ENCODE data around the gene FBXL12.
"Not testable (repeated sequence)": the region's sequence is repeated elsewhere in the genome, so short reads cannot be mapped to it uniquely, and the experiment has no call there.

The FBXL12 gene, protein sequence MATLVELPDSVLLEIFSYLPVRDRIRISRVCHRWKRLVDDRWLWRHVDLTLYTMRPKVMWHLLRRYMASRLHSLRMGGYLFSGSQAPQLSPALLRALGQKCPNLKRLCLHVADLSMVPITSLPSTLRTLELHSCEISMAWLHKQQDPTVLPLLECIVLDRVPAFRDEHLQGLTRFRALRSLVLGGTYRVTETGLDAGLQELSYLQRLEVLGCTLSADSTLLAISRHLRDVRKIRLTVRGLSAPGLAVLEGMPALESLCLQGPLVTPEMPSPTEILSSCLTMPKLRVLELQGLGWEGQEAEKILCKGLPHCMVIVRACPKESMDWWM
- total RNA-seq: 11.0 to 26.1 (median 17.1) reads per million in 17 experiments

DNA sequence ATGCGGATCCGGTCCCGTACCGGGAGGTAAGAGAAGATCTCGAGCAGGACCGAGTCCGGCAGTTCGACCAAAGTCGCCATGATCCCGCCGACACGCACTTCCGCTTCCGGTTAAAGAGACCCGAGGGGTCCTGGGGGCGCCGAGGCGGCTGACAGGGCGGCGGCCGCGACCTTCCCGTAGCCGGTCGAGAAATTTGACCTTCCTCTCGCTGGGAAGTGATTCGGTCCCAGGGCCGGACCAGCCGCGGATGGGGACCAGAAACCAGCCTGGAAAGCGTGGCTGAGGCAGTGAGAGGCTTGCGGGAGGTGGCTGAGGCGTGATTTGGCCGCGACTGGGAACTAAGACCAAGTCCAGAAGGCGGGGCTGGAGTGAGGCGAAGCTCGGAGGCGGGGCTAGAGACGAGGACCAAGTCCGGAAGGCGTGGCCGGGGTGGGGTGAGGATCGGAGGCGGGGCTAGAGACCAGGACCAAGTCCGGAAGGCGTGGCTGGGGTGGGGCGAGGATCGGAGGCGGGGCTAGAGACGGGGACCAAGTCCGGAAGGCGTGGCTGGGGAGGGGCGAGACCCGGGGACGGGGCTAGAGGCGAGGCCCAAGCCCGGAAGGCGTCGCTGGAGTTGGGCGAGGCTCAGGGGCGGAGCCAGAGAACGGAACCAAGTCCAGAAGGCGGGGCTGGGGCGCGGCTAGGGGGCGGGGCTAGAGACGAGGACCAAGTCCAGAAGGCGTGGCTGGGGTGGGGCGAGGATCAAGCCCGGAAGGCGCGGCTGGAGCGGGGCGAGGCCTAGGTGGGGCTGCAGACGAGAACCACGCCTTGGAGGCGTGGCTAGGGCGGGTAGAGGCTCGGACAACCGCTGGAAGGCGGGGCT lies at the start of gene FBXL12:
FBXL12 (minus strand) TSS at position 346 of the 862 bp plus-strand sequence; CDS start at position 80, 266 bp downstream.
- DNase-seq: peak; percentile 100

DNA sequence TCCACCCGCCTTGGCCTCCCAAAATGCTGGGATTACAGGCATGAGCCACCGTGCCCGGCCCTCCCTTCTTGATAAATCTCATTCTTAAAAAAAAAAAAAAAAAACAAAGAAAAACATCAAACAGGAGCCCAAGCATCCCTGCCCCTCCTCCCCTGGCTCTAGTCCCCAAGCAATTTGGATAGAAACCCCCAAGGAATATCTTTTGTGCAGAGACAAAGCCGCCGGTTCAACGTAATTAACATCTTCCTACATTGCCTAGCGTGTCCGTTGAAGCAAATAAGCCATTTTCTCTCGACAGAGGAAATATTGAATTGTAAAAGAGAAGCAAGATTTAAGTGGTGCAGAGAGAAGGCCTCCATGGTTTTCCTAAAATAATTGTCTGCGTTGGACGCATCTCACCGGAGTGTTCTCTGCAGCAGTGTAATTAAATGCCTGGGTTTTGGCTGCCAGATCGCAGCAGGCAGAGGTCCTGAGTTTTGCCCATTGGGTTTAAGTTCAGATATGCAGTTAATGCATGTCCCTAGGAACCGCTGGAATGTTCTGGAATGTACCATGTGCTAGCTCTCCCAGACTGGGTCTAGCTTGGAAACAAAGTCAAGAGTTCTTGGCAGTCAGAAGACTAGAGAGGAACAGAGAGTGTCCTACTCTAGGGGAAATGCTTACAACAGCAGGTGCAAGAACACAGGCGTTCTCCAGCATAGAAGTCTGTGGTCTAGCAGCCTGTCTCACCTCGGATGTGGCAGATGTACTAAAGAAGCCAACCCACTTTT lies 47.0 kb upstream of the FBXL12 start:
- DNase-seq: no peak

DNA sequence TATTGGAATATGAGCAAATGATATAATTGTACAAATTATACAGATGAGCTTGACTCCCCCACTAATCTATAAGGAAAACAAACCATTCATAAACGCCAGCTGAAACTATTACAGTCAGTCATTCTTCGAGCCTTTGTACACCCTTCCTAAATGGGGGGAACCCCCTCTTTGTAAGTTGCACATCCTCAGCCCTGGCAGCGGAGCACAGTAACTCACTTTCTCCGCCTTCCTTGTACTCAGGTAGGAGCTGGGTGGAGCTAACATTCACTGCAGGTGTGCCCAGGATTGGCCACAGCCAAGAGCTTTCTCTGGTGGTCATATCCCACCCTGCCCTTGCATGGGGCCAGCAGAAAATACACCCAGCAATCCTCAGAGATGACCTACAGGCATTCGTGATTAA lies 44.9 kb upstream of the FBXL12 start:
- DNase-seq: no peak

DNA sequence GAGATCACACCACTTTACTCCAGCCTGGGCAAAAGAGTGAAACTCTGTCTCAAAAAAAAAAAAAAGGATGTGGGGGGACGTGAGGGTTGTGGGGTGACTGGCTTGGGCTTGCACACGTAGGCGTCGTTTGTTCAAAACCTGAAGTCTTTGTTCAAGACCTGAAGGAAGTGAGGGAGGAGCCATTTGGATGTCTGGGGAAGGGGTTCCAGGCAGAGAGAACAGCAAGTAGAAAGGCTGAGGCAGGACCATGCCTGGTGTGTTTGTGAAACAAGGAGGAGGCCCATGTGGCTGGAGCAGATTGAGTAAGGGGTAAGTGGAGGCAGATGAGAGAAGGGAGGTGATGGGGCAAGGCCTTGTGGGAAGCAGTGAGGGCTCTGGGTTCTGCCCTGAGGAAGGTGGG lies 44.1 kb upstream of the FBXL12 start:
- DNase-seq: no peak

DNA sequence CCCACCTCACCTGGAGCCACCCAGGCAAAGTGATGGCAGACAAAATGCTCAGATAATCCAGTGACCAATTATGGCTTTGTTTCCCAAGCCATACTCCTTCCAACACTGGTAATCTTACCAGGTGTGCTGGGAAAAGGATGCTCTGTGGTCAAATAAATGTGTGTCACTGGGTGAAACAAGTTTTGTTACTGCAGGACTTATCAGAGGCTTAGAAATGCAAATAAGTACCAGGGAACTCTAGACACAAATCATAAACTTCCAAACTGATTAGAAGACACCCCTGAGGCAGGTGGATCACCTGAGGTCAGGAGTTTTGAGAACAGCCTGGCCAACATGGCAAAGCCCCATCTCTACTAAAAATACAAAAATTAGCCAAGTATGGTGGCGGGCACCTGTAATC lies 42.6 kb upstream of the FBXL12 start:
- DNase-seq: no peak

DNA sequence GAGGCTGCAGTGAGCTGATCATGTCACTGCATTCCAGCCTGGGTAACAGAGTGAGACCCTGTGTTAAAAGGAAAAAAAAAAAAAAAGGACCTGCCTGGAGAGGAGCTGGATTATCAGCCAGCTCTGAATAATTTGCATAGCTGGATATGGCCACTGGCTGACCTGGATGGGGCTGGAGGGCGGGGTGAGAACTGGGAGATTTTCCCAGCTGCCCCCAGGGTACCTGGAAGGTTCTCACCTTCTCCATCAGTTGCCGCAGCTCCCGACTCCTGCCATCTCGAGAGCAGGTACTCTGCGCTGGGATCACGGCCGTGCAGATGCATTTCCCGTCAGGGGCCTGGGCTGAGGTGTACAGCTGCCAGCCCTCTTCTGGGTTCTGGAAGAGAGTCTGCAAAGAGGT lies 41.5 kb upstream of the FBXL12 start:
- DNase-seq: no peak

DNA sequence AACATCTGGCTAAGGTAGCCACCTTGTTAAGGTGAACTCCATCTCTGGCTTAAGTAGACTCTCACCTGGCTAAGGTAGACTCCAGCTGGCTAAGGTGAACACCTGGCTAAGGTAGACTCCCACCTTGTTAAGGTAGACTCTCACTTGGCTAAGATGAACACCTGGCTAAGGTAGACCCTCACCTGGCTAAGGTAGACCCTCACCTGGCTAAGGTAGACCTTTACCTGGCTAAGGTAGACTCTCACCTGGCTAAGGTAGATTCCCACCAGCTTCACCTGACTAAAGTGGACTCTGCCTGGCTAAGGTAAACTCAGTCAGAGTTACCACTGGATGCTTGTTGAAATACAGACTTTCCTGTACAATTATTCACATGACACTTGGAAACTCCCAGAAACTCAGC lies 39.9 kb upstream of the FBXL12 start:
- DNase-seq: peak in 1 of 4 experiments; percentile 8

DNA sequence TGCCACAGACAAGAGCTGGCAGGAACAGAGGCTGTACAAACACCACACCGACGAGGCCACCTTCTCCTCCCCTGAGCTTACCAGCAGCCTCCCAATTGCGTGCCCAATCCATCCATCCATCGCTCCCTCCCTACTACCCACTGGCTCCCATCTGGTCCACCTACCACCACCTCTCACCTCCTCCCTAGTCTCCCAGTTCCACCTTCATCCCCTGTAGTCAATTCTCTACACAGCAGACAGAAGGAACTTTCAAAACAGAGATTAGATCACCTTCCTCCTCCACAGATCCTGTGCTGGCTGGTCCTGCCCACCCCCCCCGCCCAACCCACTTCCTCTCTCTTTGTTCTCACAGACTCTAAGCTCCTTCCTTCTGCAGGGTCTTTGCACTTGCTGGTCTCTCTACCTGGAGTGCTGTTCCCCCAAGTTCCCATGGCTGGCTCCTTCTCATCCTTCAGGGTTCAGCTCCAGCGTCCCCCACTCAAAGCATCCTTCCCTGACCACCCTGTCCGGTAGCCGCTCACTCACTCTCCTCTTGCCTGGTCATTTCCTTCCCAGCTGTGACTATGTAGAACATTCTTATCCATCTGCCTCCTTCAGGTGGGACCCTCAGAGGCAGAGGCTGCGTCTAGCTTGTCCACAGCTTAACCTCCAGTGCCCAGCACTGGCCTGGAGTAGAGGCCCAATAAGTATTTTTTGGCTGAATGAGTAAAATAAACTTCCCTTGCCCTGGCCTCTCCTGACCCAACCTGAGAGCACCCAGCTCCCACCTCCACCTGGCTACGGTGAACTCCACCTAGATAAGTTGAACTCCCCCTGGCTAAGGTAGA lies 39.3 kb upstream of the FBXL12 start:
- DNase-seq: peak; percentile 4 to 47 (median 32)

DNA sequence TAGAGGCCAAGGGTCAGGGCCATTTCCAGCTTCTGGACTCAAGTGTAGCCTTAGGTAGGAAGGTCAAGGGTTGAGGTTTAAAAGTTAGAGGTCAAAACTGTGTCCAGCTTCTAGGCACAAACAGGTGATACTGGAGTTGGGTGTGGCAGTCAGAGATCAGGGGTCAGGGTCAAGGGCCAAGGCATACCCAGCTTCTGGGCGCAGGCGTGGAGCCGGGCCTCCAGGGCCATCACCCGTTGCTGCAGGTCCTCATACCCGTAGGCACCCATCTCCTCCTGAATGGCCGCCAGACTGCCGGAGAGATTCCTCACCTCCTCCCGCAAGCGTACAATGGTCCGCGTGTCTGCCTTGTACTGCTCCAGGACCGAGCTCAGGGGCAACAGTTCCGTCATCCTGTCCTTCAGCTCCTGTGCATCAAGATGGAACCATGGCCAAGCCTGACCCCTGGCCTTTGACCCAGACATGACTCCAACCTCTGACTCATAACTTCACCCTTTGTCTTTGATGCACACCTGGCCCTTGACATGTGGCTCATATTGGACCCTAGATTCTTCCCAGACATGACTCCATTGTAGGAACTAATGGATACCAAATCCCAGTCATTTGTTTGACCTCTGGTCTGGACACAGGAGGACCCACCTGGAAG lies 38.3 kb upstream of the FBXL12 start:
- no peak for DNase-seq

DNA sequence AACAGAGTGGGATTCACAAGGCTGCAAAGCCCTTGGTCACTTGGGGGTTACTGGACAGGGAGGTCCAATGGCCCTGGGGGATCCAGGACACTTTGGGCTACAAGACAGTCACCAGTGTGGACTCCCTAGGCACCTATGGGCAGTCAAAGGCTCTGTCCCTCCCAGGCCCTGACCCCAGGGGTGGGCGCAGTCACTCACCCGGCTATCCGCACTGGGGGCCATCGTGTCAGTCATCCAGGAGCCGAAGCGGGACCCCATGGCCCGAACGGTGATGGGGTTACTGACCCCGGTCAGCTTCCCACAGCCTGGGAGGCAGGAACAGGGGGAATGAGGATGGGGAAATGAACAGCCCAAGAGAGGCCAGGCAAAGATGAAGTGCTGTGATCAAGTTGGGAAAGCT lies 37.7 kb upstream of the FBXL12 start:
- DNase-seq: no peak

DNA sequence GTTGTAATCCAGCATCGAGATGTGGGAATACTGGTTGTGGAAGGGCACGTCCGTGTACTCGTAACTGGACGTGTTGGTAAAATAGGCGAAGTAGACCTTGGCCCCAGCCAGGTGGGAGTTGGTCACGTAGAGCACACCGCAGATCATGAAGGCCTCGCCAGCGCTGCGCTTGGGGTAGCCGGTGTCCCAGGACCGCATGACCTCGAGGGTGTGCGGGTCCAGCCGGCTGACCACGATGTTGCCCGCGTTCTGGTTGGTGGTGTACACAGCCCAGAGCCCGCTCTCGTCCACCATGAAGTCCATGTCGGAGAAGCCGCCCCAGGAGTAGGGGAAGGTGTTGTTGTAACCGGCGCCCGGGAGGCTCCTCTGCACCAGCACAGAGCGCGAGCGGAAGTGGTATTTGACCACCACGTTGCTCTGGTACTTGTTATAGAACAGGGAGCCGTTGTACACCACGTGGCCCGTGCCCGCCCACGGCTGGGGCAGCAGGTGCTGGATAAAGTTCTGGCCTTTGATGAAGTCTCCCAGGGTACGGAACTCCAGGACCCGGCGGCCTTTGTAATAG lies 35.5 kb upstream of the FBXL12 start:
- DNase-seq: no peak

DNA sequence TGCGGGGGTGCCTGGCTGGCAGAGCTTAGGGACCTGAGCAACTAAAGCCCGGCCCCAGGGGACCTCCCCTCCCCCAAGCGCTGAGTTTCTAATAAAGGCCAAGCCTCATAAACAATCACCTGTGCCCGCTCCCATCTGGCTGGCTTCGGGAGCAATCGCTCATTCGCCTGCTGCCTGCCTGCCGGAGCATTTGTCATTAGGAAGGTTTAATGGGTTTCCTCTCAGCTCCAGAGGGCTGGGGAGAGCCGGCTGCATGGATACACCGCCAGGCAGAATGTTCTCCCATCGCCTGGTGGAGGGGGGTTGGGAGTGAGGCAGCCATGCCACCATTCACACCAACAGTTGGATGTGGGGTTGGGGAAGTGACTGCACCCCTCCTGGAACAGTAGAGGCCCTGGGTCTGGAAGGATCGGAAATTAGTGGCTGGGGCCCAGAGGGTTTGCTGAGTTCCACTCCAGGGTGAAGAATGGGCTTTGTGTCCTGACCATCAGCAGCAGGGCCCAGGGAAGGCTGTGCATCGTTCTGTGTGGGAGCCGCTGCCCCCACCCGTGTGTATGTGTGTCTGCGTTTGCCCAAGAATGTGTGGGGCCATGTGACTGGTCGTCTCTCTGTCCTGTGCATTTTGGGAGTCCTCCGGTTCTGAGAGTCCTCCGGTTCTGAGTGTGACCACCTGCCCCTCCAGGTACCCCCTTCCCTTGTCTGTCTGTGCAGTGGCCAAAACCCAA lies 31.5 kb upstream of the FBXL12 start:
- no peak for DNase-seq

DNA sequence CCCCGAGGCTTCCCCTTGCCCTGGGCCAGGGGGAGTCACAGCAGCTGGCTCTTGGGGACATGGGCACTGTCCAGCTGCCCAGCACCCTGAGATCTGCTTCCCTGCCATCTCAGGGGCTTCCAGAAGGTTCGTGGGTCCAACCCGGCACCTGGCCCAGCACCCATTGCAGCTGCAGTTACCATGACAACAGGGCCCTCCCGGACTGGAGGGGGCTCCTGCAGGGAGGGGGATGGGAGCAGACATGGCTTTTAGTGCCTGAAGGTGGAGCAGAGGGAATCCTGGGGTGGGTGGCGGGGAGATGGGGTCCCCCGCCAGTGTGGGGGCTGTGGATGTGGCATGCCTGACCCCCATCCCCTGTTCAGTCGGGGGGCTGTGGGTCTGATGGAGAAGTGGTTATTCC lies 30.9 kb upstream of the FBXL12 start:
- no peak for DNase-seq

DNA sequence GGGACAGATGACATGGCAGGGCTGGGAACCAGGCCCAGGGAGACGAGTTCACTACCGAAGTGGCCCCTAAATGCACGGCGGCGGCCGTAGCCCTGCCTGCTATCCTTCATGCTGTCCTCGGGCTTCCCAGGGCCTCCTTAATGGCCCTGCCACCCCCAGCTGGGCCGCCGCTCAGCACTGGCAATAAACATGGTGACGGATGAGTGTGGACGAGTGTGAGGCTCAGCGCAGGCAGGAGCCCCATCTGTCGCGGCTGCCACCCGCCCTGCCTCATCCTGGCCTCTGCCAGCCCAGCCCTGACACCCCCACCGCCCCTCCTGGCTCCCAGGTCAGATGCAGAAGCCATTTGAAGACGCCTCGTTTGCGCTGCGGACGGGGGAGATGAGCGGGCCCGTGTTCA lies 29.9 kb upstream of the FBXL12 start:
- no peak for DNase-seq

DNA sequence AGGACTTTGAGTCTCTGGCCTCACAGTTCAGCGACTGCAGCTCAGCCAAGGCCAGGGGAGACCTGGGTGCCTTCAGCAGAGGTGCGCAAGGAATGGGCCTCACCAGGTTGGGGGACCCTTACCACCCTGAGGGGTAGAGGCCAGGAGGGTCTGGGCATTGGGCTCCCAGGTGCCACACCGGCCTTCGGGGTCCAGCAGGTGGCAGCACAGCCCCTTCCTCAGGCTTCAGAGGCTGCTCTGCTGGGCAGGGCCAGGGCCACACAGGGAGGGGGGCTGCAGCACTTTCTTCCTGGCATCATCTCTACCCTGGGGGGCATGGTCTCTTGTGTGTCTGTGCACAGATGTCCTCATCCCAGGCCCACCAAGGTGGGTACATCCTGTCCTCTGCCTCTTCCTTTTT lies 29.2 kb upstream of the FBXL12 start:
- DNase-seq: peak in 1 of 4 experiments; percentile 28

DNA sequence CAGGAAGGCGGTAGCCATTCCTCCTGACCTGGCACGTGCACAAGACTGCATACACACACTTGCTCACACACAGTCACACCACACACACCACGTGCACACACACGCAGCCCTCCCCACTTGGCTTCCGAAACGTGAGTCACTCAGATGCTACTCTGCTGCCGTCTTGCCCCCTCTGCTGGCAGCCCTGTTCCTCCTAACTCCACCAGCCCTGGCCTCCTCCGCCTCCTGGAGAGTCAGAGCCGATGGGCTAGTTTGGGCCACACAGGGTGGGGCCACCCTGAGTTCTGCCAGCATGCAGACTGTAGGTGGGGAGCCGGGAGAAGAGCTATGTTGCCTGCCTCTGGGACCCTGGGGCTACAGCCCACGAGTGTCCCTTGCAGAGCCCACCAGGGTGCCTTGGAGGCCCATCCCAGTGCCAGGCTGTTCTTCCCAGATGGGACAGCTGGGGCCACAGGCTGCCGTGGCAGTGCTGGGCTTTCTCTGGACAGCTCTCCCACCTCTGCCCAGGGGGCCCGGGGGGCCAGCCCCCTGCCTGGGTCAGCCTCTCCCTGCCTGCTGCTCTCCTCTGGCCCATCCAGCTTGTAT lies 28.3 kb upstream of the FBXL12 start:
- DNase-seq: peak in 3 of 4 experiments; percentile 10 to 27 (median 27)

DNA sequence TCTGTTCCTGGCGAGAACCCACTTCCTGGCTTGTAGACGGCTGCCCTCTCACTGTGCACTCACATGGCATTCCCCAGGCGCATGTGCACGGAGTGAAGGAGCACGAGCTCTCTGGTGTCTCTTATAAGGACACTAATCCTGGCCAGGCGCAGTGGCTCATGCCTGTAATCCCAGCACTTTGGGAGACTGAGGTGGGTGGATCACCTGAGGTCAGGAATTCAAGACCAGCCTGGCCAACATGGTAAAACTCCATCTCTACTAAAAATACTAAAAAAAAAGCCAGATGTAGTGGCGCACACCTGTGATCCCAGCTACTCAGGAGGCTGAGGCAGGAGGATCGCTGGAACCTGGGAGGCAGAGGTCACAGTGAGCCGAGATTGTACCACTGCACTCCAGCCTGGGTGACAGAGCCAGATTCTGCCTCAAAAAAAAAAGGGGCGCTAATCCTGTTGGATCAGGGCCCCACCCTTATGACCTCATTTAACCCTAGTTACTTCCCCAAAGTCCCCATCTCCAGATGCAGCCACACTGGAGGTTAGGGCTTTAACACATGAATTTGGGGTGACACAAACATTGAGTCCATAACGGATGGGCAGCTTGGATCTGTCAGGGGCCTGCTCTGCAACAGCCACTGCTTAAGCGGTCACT lies 24.9 kb upstream of the FBXL12 start:
- DNase-seq: not testable (repeated sequence)

DNA sequence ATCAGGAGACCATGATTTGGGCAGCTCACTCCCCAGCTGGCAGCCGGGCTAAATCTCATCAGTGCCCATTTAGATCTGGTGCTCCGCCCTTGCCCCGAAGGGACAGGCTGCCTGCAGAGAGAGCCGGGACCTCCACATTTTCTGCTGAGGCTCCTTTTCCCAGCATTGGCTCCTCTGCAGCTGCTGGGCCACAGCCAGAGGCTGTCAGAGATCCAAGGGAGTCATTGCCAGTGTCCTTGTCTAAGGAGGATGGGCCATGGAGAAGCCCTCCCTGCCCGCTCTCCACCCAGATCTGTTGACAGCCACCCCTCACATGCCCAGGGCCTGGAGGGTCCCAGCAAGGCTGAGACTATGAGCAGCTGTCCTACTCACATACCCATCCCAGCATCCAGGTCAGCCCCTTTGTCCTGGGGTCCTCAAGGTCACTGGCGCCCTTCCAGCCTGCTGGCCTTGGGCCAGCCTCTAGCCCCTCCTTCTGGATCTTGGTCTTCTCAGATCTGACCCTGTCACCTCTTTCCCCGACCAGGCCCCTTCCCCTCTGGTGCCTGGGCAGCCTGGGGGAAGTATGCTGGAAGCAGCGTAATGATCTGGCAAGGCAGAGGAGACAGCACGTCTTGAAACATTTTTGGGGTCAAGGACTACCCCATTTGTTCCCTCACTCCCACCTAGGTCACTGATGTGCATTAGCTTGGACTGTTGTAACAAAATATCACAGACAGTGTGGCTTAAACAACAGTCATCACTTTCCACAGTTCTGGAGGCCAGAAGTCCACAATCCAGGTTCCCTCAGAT lies 24.2 kb upstream of the FBXL12 start:
- no peak for DNase-seq

DNA sequence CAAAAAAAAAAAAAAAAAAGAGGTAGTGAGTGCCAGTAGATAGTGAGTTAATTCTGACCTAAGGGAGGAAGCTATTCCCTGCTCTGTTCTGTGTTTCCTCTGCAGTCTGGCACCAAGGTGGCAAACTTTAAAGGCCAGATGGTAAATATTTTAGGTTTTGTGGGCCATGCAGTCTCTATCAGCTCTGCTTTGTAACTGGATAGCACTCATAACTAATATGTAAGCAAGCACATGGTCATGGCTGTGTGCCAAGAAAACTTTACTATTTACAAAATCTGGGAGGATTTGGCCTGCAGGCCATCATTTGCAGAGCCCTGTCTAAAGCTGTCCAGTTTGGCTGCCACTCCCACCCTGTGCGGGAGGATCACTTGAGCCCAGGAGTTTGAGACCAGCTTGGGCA lies 20.5 kb upstream of the FBXL12 start:
- no peak for DNase-seq
